Activated CD4-positive, alpha-beta memory T cell treated with anti-CD3 and anti-CD28 coated beads for 36 hours (primary cell): ENCODE results near the gene PCSK6. TPM values are rescaled to one million over a fixed set of nuclear protein-coding genes. Genes with fewer than 3 reads are reported as not detected.

Experiments
- CTCF ChIA-PET: fragments of 350-600 bp; sonication (Branson Sonifier 250); formaldehyde crosslinking; loops from one replicate; lab custom pipeline; 2021; ENCODE audit warnings: antibody characterized with exemption, inconsistent platforms; lab: Charles Lee
- POLR2A ChIA-PET: fragments of 350-600 bp; sonication (Branson Sonifier 250); formaldehyde crosslinking; loops from one replicate; lab custom pipeline; 2021; ENCODE audit warnings: antibody characterized with exemption; lab: Charles Lee
- DNase-seq: peaks from one replicate; pipeline ENCODE4 v3.0.0-alpha.2; 2020
- H3K27ac Mint-ChIP-seq: one replicate; pipeline ENCODE4 v1.8.0; 2021; ENCODE audit warnings: mixed read lengths
- H3K27me3 Mint-ChIP-seq: one replicate; pipeline ENCODE4 v1.8.0; 2021; ENCODE audit warnings: mixed read lengths
- H3K36me3 Mint-ChIP-seq: one replicate; pipeline ENCODE4 v1.8.0; 2021; ENCODE audit warnings: mixed read lengths
- H3K4me1 Mint-ChIP-seq: one replicate; pipeline ENCODE4 v1.8.0; 2021; ENCODE audit warnings: low read depth, mixed read lengths
- H3K4me3 Mint-ChIP-seq: one replicate; pipeline ENCODE4 v1.8.0; 2021; ENCODE audit warnings: mild to moderate bottlenecking, mixed read lengths
- H3K9me3 Mint-ChIP-seq: one replicate; pipeline ENCODE4 v1.8.0; 2021; ENCODE audit warnings: mixed read lengths
- intact Hi-C: fragments of 100-400 bp; cut with micrococcal nuclease; formaldehyde crosslinking; loops from one replicate; pipeline ENCODE4 v1.15.1; 2023
- total RNA-seq, 2 experiments: library from RNA; stranded (reverse); gene quantifications; one replicate each; pipeline ENCODE4 v1.2.3, GENCODE V29; 2021

PCSK6 gene
- total RNA-seq, 2 experiments from 2014 or later, result 0.24 to 0.58 TPM

DNA sequence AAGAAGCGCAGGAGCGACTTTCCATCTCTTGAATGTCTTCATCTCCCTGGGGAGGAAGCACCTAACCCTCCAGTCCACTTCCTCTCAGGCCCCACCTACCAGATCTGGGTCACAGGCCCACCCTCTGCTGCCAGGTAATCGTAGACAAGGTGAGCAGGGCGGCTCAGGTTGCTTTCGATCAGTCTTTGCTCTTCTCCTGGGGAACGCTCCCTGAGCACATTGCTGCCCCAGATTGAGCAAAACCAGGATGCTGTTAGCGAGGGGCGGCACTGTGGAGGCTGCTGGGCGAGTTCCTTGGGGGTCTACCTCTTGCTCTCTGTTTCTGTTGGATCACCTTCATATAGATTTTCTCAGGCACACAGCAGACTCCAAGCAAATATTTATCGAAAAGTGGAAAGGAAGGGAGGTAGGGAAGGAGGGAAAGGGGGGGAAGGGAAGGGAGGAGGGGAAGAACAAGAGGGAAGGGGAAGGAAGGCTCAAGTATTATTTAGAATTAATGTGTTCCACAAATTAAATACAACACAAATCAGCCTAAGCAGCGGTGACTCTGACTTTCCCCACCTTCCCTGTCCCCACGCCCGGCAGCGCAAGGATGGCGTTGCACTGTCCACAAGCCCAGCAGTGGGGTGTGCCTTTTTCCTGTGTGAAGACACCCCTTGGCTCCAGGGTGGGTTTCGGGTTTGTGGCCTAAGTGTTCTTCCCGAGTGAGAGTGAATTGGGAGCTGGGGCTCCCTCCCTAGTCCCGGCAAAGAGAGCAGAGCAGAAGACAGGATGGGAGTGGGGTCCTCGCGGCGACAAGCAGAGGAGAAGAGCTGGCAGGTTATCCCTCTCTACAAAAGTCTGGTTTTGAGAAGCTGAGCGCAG lies 6.1 kb upstream of the PCSK6 start:
- CTCF ChIA-PET, result no interaction called here
- no peak overlapping the region for H3K4me3 Mint-ChIP-seq
- H3K27me3 Mint-ChIP-seq, result peaks cover 48% of the 10 kb centered on the region
- H3K36me3 Mint-ChIP-seq, result no peaks in the 10 kb centered on the region
- no peak for DNase-seq
- H3K27ac Mint-ChIP-seq, result no peak overlapping the region
- intact Hi-C loops, result no loop called here
- H3K9me3 Mint-ChIP-seq, result no peaks in the 10 kb centered on the region
- peaks cover 11% of the 10 kb centered on the region for H3K4me1 Mint-ChIP-seq
- POLR2A ChIA-PET, result no interaction called here

DNA sequence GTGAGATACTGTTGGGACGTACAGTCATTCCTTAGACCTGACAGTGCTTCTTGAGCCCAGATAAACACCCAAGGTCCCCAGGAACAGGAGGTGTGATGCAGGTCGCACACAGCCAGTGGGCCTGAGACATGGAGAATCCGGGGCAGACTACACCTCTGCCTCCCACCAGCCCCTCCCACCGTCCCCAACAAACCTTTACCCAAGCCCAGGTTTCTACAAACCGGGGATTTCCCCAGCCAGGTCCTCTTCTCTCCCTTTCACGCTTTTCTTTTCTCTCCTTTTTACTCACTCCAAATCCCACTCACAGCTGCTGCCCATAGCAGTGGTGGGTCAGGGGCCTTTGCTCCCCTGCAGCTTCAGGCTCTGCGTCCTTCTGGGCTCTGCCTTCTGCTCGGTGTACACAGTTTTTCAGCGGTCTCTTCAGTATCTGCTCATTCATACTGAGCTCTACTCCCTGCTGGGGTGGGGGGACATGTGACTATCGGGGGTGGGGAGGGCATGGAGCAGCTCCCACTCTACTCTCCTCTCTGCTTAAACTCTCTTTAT lies 4.8 kb upstream of the PCSK6 start:
- Mint-ChIP-seq H3K27ac (no peak overlapping the region), H3K4me3 (no peak overlapping the region), H3K36me3 (no peaks in the 10 kb centered on the region), H3K9me3 (no peaks in the 10 kb centered on the region), H3K27me3 (peaks cover 51% of the 10 kb centered on the region), H3K4me1 (peaks cover 11% of the 10 kb centered on the region)
- CTCF ChIA-PET, result no interaction called here
- POLR2A ChIA-PET, result no interaction called here
- DNase-seq, result no peak
- intact Hi-C loops, result no loop called here

DNA sequence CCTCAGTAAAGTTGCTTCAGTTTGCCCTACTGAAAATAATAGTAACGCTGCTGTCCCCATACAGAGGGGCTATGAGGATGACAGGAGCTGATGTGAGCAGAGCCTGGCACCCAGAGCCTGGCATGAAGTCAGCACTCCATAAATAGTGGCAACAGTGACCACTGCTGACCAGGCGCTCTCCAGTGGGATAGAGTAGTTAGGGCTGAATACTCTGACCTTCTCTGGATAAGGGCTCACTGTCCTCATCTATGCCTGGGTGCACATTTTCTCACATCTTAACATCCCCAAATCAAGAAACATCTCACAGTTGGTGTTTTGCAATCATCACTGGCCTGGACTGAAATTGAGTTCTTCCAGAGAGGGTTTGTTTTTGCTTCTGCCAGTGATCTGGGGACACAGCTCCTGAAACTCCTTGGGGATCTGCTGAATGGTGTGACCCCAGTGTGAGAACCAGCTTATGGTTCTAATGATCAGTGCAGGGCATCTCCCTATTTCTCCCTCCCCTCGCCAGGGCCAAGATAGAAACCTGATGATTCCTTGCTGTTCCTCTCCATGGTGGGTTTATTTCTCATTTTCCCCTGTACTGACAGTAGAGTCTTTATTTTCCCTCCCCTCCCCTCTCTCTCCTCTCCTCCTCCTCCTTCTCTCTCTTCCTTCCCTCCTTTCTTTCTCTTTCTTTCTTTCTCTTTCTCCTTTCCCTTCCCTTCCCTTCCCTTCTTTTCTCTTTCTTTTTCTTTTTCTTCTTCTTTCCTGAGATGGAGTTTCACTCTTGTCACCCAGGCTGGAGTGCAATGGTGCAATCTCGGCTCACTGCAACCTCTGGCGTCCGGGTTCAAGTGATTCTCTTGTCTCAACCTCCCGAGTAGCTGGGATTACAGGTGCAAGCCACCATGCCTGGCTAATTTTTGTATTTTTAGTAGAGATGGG lies 3.5 kb upstream of the PCSK6 start:
- Mint-ChIP-seq H3K27ac (no peak overlapping the region), H3K9me3 (no peaks in the 10 kb centered on the region), H3K4me3 (no peak overlapping the region), H3K27me3 (peaks cover 52% of the 10 kb centered on the region), H3K36me3 (no peaks in the 10 kb centered on the region), H3K4me1 (peaks cover 11% of the 10 kb centered on the region)
- DNase-seq, result no peak
- ChIA-PET CTCF (no interaction called here), POLR2A (no interaction called here)
- intact Hi-C loops, result no loop called here

DNA sequence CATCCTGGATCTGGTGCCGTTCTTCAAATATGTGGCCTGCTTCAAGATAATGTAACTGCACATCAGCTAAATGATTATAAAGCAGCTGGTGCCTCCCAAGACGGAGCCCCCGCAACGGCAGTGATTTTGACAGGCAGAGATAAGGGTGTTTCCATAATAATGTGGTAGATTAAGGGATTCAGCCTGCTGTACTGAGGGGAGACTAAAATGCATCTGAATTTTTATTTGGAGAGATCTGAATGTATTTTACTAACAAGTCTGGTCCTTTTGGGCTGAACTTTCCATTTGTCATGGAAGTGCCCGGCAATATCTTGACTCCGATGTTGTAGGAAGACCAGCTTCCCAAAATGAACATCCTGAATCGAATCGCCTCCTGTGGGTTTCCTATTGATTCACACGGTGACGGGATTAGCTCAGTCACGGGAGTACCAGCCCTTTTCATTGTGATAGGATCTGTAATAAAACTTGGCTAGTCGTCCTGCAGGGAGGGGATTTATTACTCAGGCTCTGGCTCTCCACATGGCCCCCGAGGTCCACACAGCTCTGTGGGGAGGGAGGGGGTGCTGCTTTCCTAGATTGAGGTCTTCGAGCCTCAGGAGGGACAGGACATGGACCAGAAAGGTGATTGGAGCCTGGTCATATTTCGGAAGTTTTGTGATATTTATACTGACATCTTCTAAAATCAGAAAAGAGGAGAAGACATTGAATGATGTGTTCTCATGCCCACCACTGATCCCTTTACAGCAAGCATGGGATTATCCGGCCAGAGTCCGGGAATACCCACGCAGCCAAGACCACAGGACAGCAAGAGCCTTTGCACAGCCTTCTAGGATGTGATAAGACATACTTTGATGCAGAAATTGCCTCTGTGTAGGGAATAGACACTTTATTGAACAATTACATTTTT lies 2.5 kb upstream of the PCSK6 start:
- Mint-ChIP-seq H3K27ac (no peak overlapping the region), H3K27me3 (peaks cover 50% of the 10 kb centered on the region), H3K36me3 (no peaks in the 10 kb centered on the region), H3K9me3 (no peaks in the 10 kb centered on the region), H3K4me1 (peaks cover 8% of the 10 kb centered on the region), H3K4me3 (no peak overlapping the region)
- intact Hi-C loops, result no loop called here
- CTCF ChIA-PET, result no interaction called here
- POLR2A ChIA-PET, result no interaction called here
- no peak for DNase-seq

DNA sequence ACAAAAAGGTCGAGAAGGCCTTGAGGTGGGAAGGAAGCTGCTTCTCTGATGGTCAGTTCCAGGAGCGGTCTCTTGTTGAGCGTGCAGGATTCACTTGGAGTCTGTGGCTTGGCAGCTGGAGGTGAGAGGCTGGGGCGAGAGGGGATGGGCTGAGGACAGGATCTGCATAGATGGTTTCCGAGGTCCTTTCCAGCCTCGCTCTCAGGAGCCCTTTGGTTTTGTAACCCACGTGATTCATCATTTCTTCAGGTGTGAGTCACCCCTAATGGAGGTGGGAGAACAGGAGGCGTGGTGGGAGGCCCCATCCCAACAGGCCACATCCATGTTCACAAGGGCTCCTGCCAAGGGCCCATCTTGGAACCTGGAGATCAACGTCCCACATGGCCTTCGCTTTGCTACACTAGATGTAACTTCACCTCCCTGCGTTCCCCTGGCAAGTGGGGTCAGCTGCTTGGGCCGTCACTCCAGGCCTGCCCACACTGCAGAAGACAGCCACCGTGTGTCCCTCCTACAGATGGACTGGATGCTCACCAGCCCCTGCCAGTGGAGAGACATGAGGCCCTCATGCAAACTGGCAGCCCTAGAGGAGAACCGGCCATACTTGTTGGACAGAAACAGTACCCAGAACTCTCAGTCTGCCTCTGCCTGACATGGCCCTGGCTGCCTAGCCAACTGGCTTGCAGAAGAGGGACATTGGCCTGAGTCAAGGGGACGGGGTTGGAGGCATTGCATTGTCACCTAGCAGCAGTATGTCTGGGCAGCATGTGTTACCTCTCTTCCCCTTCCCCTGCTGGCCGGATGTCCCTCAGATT lies 1.6 kb upstream of the PCSK6 start:
- peaks cover 48% of the 10 kb centered on the region for H3K27me3 Mint-ChIP-seq
- intact Hi-C loops, result no loop called here
- no peak overlapping the region for H3K27ac Mint-ChIP-seq
- H3K9me3 Mint-ChIP-seq, result no peaks in the 10 kb centered on the region
- DNase-seq, result no peak
- H3K36me3 Mint-ChIP-seq, result no peaks in the 10 kb centered on the region
- H3K4me3 Mint-ChIP-seq, result no peak overlapping the region
- POLR2A ChIA-PET, result no interaction called here
- CTCF ChIA-PET, result interaction anchor here (1.3 kb wide), 1 partner anchor 11 kb away, joined by 3 read pairs; no protein-coding TSS in a partner anchor
- H3K4me1 Mint-ChIP-seq, result peaks cover 2% of the 10 kb centered on the region

DNA sequence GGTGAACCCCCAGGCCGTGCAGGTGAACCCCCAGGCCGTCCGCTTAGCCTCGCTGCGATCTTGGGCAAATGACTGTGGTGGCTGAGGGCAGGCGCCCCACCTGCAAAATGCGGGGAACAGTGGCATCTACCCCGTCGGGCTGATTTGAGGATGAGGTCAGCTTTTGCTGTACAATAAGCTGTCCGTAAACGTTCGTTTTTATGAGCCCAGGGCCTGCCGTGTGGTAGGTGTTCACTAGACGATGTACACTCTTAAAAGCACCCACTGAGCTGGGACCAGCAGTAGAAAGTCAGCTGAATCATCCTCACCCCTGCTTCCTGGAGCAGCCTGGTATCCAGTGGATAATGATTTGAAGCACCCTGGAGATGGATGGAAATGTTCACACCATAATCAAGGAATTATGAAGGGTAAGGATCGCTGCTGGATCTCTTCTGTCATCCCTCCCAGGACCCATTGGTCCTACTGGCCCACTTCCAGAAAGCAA lies 943 bp upstream of the PCSK6 start:
- Mint-ChIP-seq H3K9me3 (no peaks in the 10 kb centered on the region), H3K36me3 (no peaks in the 10 kb centered on the region), H3K27me3 (peaks cover 46% of the 10 kb centered on the region), H3K27ac (no peak overlapping the region), H3K4me1 (peaks cover 2% of the 10 kb centered on the region), H3K4me3 (no peak overlapping the region)
- no peak for DNase-seq
- POLR2A ChIA-PET, result no interaction called here
- CTCF ChIA-PET, result interaction anchor here (1.3 kb wide), 1 partner anchor 12 kb away, joined by 3 read pairs; no protein-coding TSS in a partner anchor
- intact Hi-C loops, result no loop called here

DNA sequence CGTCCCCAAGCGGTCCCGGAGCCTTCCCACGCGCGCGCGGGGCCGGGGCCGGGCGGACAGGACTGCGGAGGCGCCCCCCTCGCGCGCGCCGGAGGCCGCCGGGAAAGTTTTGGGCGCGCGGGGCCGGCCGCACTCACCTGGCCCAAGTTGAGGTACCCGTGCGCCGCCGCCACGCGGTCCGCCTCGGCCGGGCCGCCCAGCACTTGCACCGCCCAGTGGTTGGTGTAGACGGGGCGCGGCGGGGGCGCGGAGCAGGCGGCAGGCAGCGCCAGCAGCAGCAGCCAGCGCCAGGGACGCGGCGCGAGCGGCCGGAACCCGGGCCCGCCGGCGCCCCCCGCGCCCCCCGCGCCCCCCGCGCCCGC lies 289 bp downstream of the PCSK6 start:
- peak; percentile 31 for DNase-seq
- POLR2A ChIA-PET, result no interaction called here
- Mint-ChIP-seq H3K4me3 (no peak overlapping the region), H3K4me1 (no peaks in the 10 kb centered on the region), H3K9me3 (no peaks in the 10 kb centered on the region), H3K36me3 (no peaks in the 10 kb centered on the region), H3K27ac (no peak overlapping the region), H3K27me3 (peaks cover 39% of the 10 kb centered on the region)
- intact Hi-C loops, result no loop called here
- CTCF ChIA-PET, result no interaction called here

DNA sequence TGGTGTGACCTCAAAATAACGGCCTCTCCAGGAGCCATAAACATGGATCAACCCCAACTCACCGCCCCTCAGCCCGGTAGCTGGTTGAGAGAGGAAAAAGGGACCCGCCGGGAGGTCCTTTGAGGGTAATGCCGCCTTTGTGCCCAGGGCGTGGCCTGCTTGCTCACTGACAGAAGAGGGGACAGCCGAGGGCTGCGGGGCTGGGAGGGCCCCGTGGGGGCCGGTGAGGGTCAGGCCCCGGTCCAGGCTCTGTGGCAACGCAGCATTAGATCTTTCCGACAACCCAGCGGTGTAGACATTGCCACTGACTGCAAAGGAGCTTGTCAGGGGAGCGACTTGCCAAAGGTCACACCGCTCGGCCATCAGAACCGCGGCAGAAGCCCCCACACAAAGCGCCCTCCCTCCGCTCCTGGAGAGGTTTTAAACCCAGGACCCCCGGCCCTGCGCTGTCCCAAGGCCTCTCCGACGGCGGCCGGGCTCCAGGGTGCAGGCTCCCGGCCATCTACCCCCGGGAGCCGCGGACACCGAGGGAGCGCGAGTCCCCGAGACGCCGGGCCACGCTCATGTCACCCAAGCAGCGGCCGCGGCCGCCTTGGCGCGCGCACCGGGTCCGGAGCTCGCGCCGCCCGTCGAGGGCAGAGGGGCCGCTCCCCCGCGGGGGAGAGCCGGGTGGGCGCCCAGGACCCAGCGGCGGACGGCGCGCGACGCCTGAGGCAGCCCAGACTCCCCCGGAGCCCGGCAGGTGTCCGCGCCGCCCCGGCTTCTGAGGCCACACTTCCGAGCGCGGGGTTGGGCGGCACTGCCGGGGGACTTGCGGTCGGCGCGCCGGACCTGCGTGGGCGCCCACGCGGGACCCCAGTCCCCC lies 975 bp downstream of the PCSK6 start:
- DNase-seq, result no peak
- no peaks in the 10 kb centered on the region for H3K36me3 Mint-ChIP-seq
- no peak overlapping the region for H3K4me3 Mint-ChIP-seq
- H3K27ac Mint-ChIP-seq, result no peak overlapping the region
- no peaks in the 10 kb centered on the region for H3K4me1 Mint-ChIP-seq
- ChIA-PET POLR2A (no interaction called here), CTCF (no interaction called here)
- peaks cover 39% of the 10 kb centered on the region for H3K27me3 Mint-ChIP-seq
- no peaks in the 10 kb centered on the region for H3K9me3 Mint-ChIP-seq
- intact Hi-C loops, result no loop called here

DNA sequence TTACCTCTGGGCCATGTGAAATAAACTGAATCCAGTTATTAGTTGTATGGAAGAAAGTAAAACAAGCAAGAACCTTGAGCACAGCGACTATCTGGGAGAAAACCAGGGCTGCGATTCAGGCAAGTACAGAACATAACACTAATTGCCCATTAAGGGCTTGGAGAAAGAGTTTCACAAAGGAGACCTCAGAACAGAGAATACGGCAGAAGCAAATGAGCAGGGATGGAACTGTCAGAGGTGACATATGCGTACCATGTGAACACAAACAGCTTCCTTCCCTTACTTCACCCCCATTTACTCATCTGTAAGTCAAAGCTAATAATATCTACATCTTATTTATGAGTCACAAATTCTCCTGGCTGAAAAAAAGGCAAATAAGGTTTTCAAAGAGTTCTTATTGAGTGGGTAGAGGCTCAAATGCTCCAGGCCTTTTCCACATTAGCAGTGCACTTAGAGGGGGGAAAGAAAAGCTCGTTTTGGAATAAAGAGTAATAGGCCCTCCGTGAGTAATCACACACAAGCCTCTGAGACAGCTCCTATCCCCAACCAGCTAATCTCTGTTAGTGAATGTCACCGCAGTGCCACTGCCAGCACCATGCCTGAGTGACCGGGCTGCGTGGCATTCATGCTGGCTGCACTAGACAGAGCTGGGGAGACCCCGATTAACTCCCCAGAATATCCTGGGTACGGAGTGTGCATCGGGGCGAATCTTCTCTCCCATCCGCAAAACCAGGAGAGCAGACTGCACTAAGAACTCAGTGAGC lies 2.6 kb downstream of the PCSK6 start:
- H3K4me3 Mint-ChIP-seq, result no peak overlapping the region
- ChIA-PET CTCF (no interaction called here), POLR2A (no interaction called here)
- no peak overlapping the region for H3K27ac Mint-ChIP-seq
- no peaks in the 10 kb centered on the region for H3K9me3 Mint-ChIP-seq
- no peaks in the 10 kb centered on the region for H3K36me3 Mint-ChIP-seq
- H3K27me3 Mint-ChIP-seq, result peaks cover 36% of the 10 kb centered on the region
- intact Hi-C loops, result no loop called here
- H3K4me1 Mint-ChIP-seq, result no peaks in the 10 kb centered on the region
- no peak for DNase-seq

DNA sequence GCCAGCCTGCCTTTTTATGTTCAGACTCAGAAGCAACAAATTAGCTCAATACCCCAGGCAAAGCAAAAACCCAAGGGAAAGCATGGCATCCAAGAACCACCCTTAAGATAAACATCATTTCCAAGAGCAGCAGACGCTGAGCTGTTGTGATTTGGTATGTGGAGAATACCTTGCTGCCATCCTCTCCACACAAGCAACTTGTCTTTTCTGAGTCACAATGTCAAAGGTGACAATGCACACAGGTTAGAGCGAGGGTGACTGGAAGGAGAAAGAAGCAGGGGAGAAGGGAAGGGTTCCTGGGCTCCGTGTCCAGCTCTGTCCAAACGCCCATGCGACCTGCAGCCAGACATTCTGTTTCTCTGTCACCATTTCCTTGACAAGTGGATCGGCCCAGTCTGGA lies 6.0 kb downstream of the PCSK6 start:
- H3K27ac Mint-ChIP-seq, result no peak overlapping the region
- H3K4me1 Mint-ChIP-seq, result no peaks in the 10 kb centered on the region
- peaks cover 20% of the 10 kb centered on the region for H3K27me3 Mint-ChIP-seq
- no peak for DNase-seq
- intact Hi-C loops, result no loop called here
- ChIA-PET CTCF (interaction anchor here (2.0 kb wide), 1 partner anchor 19 kb away, joined by 5 read pairs; no protein-coding TSS in a partner anchor), POLR2A (no interaction called here)
- H3K9me3 Mint-ChIP-seq, result no peaks in the 10 kb centered on the region
- H3K4me3 Mint-ChIP-seq, result no peak overlapping the region
- no peaks in the 10 kb centered on the region for H3K36me3 Mint-ChIP-seq
